Measurements from ENCODE around the gene GARRE1.
"Not testable (repeated sequence)": the region's sequence is repeated elsewhere in the genome, so short reads cannot be mapped to it uniquely, and the experiment has no call there.

The GARRE1 gene

GRCh38 chr19:34215006-34215665, 39.2 kb upstream of the GARRE1 start:
- FAIRE-seq: no peak
- no peak for DNase-seq (ENCODE audit: insufficient read length, low spot score)
- TF ChIP-seq CTCF (IDR thresholded peaks at IDR 0.05; ENCODE audit: insufficient read depth, missing control alignments): no peak

GRCh38 chr19:34215666-34216038, 38.7 kb upstream of the GARRE1 start:
- FAIRE-seq (no peak), DNase-seq (ENCODE audit: insufficient read length, low spot score) (no peak)
- TF ChIP-seq CTCF (IDR thresholded peaks at IDR 0.05; ENCODE audit: insufficient read depth, missing control alignments): no peak

- DNase-seq (ENCODE audit: insufficient read length, low spot score); FAIRE-seq: not testable (repeated sequence)
Measured at GRCh38 chr19:34216745-34217219, 37.6 kb upstream of the GARRE1 start.

GRCh38 chr19:34217952-34218817, 36.2 kb upstream of the GARRE1 start:
- no peak for DNase-seq (ENCODE audit: insufficient read length, low spot score)
- TF ChIP-seq CTCF (IDR thresholded peaks at IDR 0.05; ENCODE audit: insufficient read depth, missing control alignments): no peak
- no peak for FAIRE-seq

GRCh38 chr19:34218818-34219164, 35.6 kb upstream of the GARRE1 start:
- FAIRE-seq (no peak), DNase-seq (ENCODE audit: insufficient read length, low spot score) (no peak)
- no peak for TF ChIP-seq CTCF (IDR thresholded peaks at IDR 0.05; ENCODE audit: insufficient read depth, missing control alignments)

- no peak for DNase-seq (ENCODE audit: insufficient read length, low spot score)
- FAIRE-seq: no peak
- TF ChIP-seq CTCF (IDR thresholded peaks at IDR 0.05; ENCODE audit: insufficient read depth, missing control alignments): peak; percentile 78
Measured at GRCh38 chr19:34220472-34221063, 33.8 kb upstream of the GARRE1 start.

- FAIRE-seq (no peak), DNase-seq (ENCODE audit: insufficient read length, low spot score) (no peak)
- TF ChIP-seq CTCF (IDR thresholded peaks at IDR 0.05; ENCODE audit: insufficient read depth, missing control alignments): no peak
Measured at GRCh38 chr19:34222386-34222785, 32.0 kb upstream of the GARRE1 start.
